ENCODE data around the gene CNIH1.

The CNIH1 gene

GRCh38 chr14:54440873-54441868 is at the start of gene CNIH1:
Gene CNIH1, minus strand, starts transcription at chr14:54441374. Its CDS starts 47 bp downstream, at chr14:54441327.
- H3K4me3 ChIP-seq (ENCODE audit: low read depth, low read length): peak within 1 kb of the TSS; percentile 81

GRCh38 chr14:54490445-54491175 is 49.4 kb upstream of the CNIH1 start:
- H3K4me3 ChIP-seq (ENCODE audit: low read depth, low read length): no peak overlapping the region

GRCh38 chr14:54489731-54490444 is 48.7 kb upstream of the CNIH1 start:
- H3K4me3 ChIP-seq (ENCODE audit: low read depth, low read length): no peak overlapping the region

GRCh38 chr14:54489318-54489683 is 48.1 kb upstream of the CNIH1 start:
- peak overlapping the region; percentile 53 for H3K4me3 ChIP-seq (ENCODE audit: low read depth, low read length)

- peak within 1 kb of the TSS; percentile 53 for H3K4me3 ChIP-seq (ENCODE audit: low read depth, low read length)
Observed at GRCh38 chr14:54488646-54489317, 47.6 kb upstream of the CNIH1 start, which contains the start of gene GMFB. Gene GMFB, minus strand, starts transcription at chr14:54488980. Its CDS starts 53 bp downstream, at chr14:54488927.

GRCh38 chr14:54488318-54488645 is 47.1 kb upstream of the CNIH1 start:
- peak overlapping the region; percentile 53 for H3K4me3 ChIP-seq (ENCODE audit: low read depth, low read length)

- H3K4me3 ChIP-seq (ENCODE audit: low read depth, low read length): peak overlapping the region; percentile 53
Observed at GRCh38 chr14:54487771-54488170, 46.6 kb upstream of the CNIH1 start.

- no peak overlapping the region for H3K4me3 ChIP-seq (ENCODE audit: low read depth, low read length)
Observed at GRCh38 chr14:54486685-54487084, 45.5 kb upstream of the CNIH1 start.

GRCh38 chr14:54483846-54484245 is 42.7 kb upstream of the CNIH1 start:
- no peak overlapping the region for H3K4me3 ChIP-seq (ENCODE audit: low read depth, low read length)

- no peak overlapping the region for H3K4me3 ChIP-seq (ENCODE audit: low read depth, low read length)
Observed at GRCh38 chr14:54483073-54483745, 42.0 kb upstream of the CNIH1 start.

- H3K4me3 ChIP-seq (ENCODE audit: low read depth, low read length): no peak overlapping the region
Observed at GRCh38 chr14:54481695-54482094, 40.5 kb upstream of the CNIH1 start.

- H3K4me3 ChIP-seq (ENCODE audit: low read depth, low read length): no peak overlapping the region
Observed at GRCh38 chr14:54480830-54481562, 39.8 kb upstream of the CNIH1 start.

GRCh38 chr14:54478636-54479215 is 37.6 kb upstream of the CNIH1 start:
- H3K4me3 ChIP-seq (ENCODE audit: low read depth, low read length): no peak overlapping the region

GRCh38 chr14:54475911-54476310 is 34.7 kb upstream of the CNIH1 start:
- H3K4me3 ChIP-seq (ENCODE audit: low read depth, low read length): no peak overlapping the region

GRCh38 chr14:54475187-54475899 is 34.2 kb upstream of the CNIH1 start:
- H3K4me3 ChIP-seq (ENCODE audit: low read depth, low read length): no peak overlapping the region

- no peak overlapping the region for H3K4me3 ChIP-seq (ENCODE audit: low read depth, low read length)
Observed at GRCh38 chr14:54474232-54474793, 33.1 kb upstream of the CNIH1 start.

GRCh38 chr14:54472315-54472714 is 31.1 kb upstream of the CNIH1 start:
- no peak overlapping the region for H3K4me3 ChIP-seq (ENCODE audit: low read depth, low read length)

- no peak overlapping the region for H3K4me3 ChIP-seq (ENCODE audit: low read depth, low read length)
Observed at GRCh38 chr14:54471641-54472040, 30.5 kb upstream of the CNIH1 start.
